GM06990 (cell line): Measurements from ENCODE around the gene ROM1.

Experiments
- DNase-seq: peaks from one replicate; pipeline ENCODE4 v3.0.0-alpha.2; 2011; ENCODE audit not compliant: insufficient read length; ENCODE audit errors: extremely low read depth
- H3K27me3 ChIP-seq: replicated peaks from 2 replicates; pipeline ENCODE4 v1.6.0; 2011; ENCODE audit warnings: low read length; ENCODE audit not compliant: control insufficient read depth, insufficient read depth
- H3K36me3 ChIP-seq: 2 replicates; pipeline ENCODE4 v1.5.1; 2011; ENCODE audit warnings: low read length; ENCODE audit not compliant: control insufficient read depth, insufficient read depth
- H3K4me3 ChIP-seq: replicated peaks from 2 replicates; pipeline ENCODE4 v1.5.1; 2011; ENCODE audit warnings: low read depth, mild to moderate bottlenecking, control low read depth, low read length
- CTCF ChIP-seq: IDR thresholded peaks from 2 replicates; pipeline ENCODE4 v1.5.1; 2011; ENCODE audit warnings: low read length, control low read depth, mild to moderate bottlenecking, inconsistent platforms; ENCODE audit not compliant: insufficient read depth, poor library complexity, severe bottlenecking

ROM1 gene

GRCh38 chr11:62621027-62621566 lies 8.0 kb downstream of the ROM1 start:
- no peak for TF ChIP-seq CTCF
- Histone ChIP-seq H3K27me3 (no peaks in the 10 kb centered on the region), H3K4me3 (peak overlapping the region; percentile 99), H3K36me3 (peaks cover 11% of the 10 kb centered on the region)
- no peak for DNase-seq

- no peak for TF ChIP-seq CTCF
- Histone ChIP-seq H3K4me3 (peak within 1 kb of the TSS; percentile 99), H3K27me3 (no peaks in the 10 kb centered on the region), H3K36me3 (peaks cover 13% of the 10 kb centered on the region)
- DNase-seq: peak; percentile 100
These were observed 8.8 kb downstream of the ROM1 start, which contains the start of gene B3GAT3 for GRCh38 chr11:62621567-62622470. B3GAT3 (minus strand) TSS chr11:62621986; CDS start chr11:62621947, 39 bp downstream.

GRCh38 chr11:62622476-62623089 lies 9.5 kb downstream of the ROM1 start:
- peaks cover 16% of the 10 kb centered on the region for H3K36me3 ChIP-seq
- no peak overlapping the region for H3K4me3 ChIP-seq

DNA sequence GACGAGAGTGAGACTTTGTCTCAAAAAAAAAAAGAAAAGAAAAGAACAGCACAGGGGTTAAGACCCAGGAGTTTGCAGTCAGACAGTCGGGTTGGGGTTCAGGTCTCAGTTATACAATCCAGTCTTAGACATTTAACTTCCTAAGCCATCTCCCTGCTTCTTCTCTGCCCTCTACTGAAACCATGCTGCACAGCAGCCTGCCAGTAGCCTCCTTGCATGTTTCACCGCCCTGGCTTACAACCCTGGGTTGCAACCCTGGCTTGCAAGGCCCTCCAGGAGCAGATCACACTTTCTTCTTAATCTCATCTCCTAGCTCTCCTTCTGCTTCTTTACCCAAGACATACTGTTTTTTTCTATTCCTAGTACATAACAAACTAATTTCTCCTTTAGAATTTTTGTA lies 14.7 kb downstream of the ROM1 start:
- Histone ChIP-seq H3K4me3 (no peak overlapping the region), H3K36me3 (peaks cover 50% of the 10 kb centered on the region), H3K27me3 (no peaks in the 10 kb centered on the region)
- no peak for DNase-seq
- TF ChIP-seq CTCF: no peak

More at GRCh38 chr11:62622476-62623089, 9.5 kb downstream of the ROM1 start:
- no peak for TF ChIP-seq CTCF
- H3K27me3 ChIP-seq: no peaks in the 10 kb centered on the region
- DNase-seq: no peak

DNA sequence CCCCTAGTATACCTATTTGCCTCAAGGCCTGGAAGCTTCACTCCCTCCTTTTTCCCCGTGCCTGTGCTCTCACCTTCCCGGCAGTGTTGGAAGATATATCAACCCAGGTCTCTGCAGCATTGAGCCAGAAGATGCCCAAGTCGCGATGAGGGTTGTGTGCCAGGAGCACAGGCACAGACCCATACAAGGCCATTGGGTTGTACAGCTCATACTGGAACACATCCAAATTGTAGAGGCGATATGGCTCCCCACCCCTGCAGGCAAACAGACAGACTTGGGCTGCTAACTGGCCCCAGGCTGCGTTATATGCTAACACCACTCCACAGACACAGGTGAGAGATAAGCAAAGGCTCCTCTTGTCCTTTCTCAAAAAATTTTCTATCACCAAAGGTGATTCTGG lies 19.4 kb downstream of the ROM1 start:
- Histone ChIP-seq H3K36me3 (peaks cover 61% of the 10 kb centered on the region), H3K27me3 (no peaks in the 10 kb centered on the region), H3K4me3 (no peak overlapping the region)
- TF ChIP-seq CTCF: no peak
- DNase-seq: no peak
